Lung microvascular endothelial cell (primary cell): Measurements from ENCODE around the gene MACF1. TPM values are rescaled to one million over a fixed set of nuclear protein-coding genes. Genes with fewer than 3 reads are reported as not detected.
A peak's percentile ranks its signal among the peaks of the same experiment; 100 is the strongest.

Source experiments
- DNase-seq, 2 donors: peaks; one replicate each; pipeline versions ENCODE4 v3.0.0 to v3.0.0-alpha.2; 2010; ENCODE audit warnings: low read depth in 2 of 2
- total RNA-seq: library from RNA; depleted of rRNA; stranded (reverse); fragments of >200 nt; gene quantifications from 2 replicates; pipeline ENCODE4 v1.2.1, GENCODE V29; 2014

MACF1 gene
- total RNA-seq, 1 donor from 2014 or later = 392 TPM

- peak; percentile 38 to 61 for DNase-seq
Observed at GRCh38 chr1:39392851-39393573, 188.5 kb downstream of the MACF1 start.

DNA sequence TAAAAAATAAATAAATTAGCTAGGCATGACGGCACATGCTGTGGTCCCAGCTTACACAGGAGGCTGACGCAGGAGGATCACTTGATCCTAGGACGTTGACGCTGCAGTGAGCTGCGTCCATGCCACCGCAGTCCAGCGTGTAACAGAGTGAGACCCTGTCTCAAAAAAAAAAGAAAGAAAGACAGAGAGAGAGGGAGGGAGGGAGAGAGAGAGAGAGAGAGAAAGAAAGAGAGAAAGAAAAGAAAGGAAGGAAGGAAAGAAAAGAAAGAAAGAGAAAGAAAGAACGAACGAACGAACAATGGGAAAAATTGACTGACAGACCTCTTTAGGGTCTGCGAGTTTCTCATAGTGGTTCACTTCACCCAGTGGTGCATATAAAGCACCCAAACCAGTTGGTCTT, 189.2 kb downstream of the MACF1 start:
- DNase-seq = no peak

DNA sequence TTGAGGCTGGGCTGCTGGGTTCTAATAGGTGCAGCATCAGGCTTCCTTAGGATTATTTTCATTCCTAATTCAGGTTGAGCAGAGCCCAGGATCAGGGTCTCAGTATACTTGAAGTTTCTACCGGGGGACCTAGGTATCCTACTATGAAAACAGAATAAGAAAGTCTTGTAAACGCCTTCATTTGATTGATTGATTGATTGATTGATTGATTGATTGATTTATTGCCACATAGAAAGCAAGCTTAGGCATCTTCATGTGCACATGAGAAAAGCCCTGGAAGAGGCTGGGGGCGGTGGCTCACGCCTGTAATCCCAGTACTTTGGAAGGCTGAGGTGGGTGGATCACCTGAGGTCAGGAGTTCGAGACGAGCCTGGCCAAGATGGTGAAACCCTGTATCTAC, 189.6 kb downstream of the MACF1 start:
- no peak for DNase-seq

- peak in 1 of 2 donors; percentile 37 for DNase-seq
Observed at GRCh38 chr1:39394598-39394997, 190.1 kb downstream of the MACF1 start.

GRCh38 chr1:39395357-39395831, 190.9 kb downstream of the MACF1 start:
- peak; percentile 49 to 72 for DNase-seq

- DNase-seq = no peak
Observed at GRCh38 chr1:39396671-39397070, 192.2 kb downstream of the MACF1 start.

- DNase-seq = no peak
Observed at GRCh38 chr1:39397487-39397886, 193.0 kb downstream of the MACF1 start.

GRCh38 chr1:39398278-39399021, 194.0 kb downstream of the MACF1 start:
- DNase-seq = peak; percentile 40 to 98

GRCh38 chr1:39401106-39401505, 196.6 kb downstream of the MACF1 start:
- no peak for DNase-seq

GRCh38 chr1:39404876-39405275, 200.4 kb downstream of the MACF1 start:
- DNase-seq = no peak

GRCh38 chr1:39405358-39405757, 200.9 kb downstream of the MACF1 start:
- DNase-seq = no peak

GRCh38 chr1:39406533-39407450, 202.3 kb downstream of the MACF1 start:
- DNase-seq = peak in 1 of 2 donors; percentile 9

- no peak for DNase-seq
Observed at GRCh38 chr1:39407510-39407895, 203.0 kb downstream of the MACF1 start.

GRCh38 chr1:39407896-39408640, 203.6 kb downstream of the MACF1 start:
- peak in 1 of 2 donors; percentile 10 for DNase-seq

GRCh38 chr1:39408641-39409054, 204.2 kb downstream of the MACF1 start:
- peak; percentile 92 for DNase-seq

DNA sequence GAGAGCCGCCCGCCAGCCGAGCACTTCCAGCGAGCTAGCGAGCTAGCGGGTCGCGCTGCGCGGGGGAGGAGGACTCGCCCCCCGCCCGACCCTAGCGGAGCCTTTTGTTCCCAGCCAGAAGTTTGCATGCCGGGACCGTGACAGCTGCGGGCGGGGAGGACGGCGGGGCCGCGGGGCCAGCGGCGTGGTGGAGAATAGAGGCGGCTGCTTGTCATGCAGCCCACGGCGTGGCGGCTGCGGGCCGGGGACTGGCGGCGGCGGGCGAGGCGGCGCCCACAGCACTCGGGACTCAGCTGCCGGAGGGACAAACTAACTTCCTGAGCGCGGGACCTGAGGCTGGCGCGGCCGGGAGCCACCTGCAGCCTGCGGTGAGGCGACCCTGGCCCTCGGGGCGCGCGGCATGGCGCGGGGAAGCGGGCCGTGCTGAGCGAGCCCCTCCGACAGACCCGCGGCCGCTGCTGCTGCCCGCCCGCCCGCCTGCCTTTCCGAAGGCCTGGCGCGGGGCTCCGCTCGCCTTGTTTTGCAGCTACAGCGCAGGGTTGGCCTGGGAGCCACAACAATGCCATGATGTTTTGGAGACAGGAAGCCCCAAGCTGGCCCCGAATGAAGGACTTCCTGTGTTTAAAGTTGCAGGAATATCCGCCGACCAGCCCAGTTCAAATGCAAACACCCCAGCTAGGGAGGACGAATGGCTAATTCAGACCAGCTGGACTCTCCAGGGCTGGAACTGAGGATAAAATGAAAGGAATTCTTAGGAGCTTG, 204.7 kb downstream of the MACF1 start:
- peak; percentile 92 to 95 for DNase-seq

GRCh38 chr1:39410915-39411436, 206.5 kb downstream of the MACF1 start:
- peak; percentile 84 for DNase-seq

GRCh38 chr1:39411526-39412478, 207.3 kb downstream of the MACF1 start:
- DNase-seq = peak in 1 of 2 donors; percentile 11

- no peak for DNase-seq
Observed at GRCh38 chr1:39412892-39413291, 208.4 kb downstream of the MACF1 start.
